Stimulated activated CD8-positive, alpha-beta memory T cell treated with anti-CD3 and anti-CD28 coated beads, Interleukin-15, amount 100 ng/mL, for 1 hour (primary cell): ENCODE results near the gene SDR42E2.
"Not testable (repeated sequence)": the region's sequence is repeated elsewhere in the genome, so short reads cannot be mapped to it uniquely, and the experiment has no call there.

ENCODE experiments used
- DNase-seq: peaks from one replicate; pipeline ENCODE4 v3.0.0-alpha.2; 2020; ENCODE audit warnings: low read depth

SDR42E2 gene

DNA sequence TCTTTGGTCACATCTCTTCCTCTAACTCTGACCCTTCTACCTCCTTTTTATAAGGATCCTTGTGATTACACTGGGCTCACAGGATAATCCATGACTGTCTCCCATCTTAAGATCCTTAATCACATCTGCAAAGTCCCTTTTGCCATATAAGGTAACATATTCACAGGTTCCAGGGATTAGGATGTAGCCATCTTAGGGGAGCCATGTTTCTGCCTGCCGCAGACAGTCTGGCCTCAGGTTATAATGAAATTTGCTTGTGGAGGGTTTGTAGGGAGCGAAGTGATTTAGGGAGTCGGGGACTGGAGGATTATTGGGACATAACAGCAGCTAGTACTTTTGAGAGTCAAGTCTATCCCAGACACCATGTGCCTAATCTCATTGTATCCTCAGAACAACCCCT lies 51.5 kb downstream of the SDR42E2 start:
- DNase-seq = no peak

DNA sequence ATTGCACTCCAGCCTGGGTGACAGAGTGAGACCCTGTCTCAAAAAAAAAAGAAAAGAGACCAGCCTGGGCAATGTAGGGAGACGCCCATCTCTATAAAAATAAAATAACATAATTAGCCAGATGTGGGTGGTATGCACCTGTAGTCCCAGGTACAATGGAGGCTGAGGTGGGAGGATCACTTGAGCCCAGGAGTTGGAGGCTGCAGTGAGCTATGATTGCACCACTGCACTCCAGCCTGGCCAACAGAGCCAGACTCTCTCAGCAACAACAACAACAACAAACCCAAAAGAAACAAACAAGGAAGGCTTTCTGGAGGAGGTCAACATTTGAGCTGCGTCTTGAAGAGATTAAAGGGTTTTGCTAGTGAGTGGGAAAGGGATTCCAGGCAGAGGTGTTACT lies 52.1 kb downstream of the SDR42E2 start:
- no peak for DNase-seq

- DNase-seq = no peak
Measured at GRCh38 chr16:22214889-22215288, 52.6 kb downstream of the SDR42E2 start.

DNA sequence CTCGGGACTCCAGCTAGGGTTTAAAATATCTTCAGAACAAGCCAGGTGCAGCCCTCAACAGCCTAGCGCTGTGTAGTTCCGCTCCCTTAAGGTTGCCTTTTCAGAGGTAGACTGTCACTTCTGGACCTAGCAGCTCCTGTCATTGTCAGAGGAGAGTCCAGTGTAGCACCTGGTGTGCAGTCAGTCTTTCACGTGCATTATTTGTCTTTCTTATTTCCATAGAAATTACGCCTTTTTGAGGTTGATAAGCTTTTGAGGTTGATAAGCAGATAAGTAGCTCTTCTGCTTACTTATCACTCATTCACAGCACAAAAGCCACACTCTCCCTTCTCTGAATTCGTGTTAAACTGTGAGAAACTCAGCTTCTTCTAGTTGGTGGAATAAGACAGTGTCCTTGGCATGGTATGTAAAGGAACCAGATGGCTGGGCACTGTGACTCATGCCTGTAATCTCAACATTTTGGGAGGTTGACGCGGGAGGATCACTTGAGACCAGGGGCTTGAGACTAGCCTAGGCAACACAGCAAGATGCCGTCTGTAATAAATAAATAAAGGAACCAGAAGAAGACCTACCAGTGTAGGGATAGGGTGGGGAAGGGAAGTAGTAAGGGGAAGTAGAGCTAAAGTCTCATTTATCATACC lies 54.0 kb downstream of the SDR42E2 start:
- DNase-seq = no peak

- not testable (repeated sequence) for DNase-seq
Measured at GRCh38 chr16:22216832-22217225, 54.5 kb downstream of the SDR42E2 start.

DNA sequence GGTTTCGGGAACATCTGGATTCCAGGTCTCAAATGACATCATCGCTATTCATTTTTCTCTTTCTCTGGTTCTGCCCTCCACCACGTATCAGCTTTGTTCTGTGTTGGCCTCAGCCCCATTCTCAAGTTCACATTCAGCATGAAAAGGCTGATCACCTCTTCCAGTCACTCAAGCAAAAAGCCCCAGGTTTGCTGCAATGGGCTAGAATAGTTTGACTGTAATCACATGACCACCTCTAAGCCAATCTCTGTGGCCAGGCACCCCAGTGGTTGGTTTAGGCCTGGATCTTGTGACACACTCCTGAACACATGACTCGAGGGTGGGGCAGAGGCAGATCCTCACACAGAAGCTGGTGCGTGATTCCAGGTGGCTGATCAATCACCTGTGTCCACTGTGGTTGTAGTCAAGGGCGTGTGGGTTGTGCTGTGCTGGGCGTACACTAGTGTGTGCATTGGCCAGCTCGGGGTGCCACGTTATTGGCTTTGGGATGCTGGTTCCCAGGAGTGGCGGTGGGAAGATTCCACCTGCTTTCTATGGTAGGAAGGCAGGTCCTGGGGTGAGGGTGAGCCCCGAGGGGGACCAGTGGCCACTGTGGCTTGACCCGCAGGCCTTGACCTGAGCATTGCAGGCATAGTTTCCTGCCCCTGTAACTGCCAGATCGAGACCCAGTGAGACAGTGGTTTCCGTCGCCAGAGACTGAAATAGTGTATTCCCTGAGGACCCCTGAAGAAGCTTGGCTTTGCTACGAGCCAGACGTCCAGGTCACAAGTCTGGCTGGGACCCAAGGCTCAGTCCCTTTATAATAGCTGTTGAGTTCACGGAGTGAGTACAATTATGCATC lies 55.8 kb downstream of the SDR42E2 start:
- DNase-seq = no peak

GRCh38 chr16:22219389-22220068 lies 57.2 kb downstream of the SDR42E2 start:
- no peak for DNase-seq

- no peak for DNase-seq
Measured at GRCh38 chr16:22220069-22220440, 57.7 kb downstream of the SDR42E2 start.

DNA sequence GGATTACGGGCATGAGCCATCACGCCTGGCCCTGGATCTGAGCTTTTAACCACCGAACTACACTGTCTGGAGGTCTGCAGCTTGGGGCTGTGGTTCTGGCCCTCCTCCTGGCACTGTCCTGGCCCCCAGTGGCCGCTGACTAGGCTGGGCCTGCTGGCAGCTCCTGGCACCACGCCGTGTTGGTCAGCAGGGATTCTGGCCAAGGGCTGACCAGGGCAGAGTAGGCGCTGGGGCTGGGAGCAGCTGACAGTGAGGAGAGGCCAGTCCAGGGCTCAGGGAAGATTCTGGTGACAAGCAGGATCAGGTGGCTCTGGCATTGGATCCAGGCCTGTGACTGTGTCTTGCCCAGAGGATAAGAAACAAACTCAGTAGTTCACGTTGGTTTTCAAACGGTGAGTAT lies 58.4 kb downstream of the SDR42E2 start:
- DNase-seq = no peak

- DNase-seq = no peak
Measured at GRCh38 chr16:22222006-22222405, 59.7 kb downstream of the SDR42E2 start.

DNA sequence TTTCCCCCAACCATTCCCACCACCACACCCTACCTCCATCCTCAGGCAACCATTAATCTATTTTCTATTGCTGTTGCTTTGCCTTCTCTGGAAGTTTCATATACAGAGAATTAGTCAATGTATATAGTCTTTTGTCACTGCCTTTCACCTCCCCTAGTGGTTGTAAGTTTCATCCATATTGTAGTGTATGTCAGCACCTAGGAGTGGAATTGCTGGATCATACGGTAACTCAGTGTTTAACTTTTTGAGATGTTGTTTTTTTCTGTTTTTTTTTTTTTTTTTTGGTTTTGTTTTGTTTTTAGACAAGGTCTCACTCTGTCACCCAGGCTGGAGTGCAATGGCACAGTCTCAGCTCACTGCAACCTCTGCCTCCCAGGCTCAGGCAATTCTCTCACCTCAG lies 60.7 kb downstream of the SDR42E2 start:
- no peak for DNase-seq

- DNase-seq = no peak
Measured at GRCh38 chr16:22225060-22225459, 62.8 kb downstream of the SDR42E2 start.

DNA sequence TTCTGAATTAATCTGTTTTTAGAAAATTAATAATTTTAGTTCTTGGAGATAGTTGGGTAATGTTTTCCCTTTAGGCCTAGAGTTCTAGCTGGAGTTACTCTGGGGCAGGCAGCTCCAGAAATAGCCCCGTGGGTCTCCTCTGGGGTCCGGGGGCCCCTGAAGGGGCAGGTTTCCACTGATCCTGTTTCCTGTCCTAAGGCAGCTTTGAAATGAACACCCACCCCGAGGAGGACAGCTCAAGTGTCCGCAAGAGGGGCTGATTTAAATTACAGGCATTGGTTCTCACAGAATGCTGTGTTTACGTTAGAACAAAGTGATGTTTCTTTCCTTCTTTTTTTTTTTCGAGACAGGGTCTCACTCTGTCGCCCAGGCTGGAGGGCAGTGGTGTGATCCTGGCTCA lies 67.6 kb downstream of the SDR42E2 start:
- DNase-seq = no peak

DNA sequence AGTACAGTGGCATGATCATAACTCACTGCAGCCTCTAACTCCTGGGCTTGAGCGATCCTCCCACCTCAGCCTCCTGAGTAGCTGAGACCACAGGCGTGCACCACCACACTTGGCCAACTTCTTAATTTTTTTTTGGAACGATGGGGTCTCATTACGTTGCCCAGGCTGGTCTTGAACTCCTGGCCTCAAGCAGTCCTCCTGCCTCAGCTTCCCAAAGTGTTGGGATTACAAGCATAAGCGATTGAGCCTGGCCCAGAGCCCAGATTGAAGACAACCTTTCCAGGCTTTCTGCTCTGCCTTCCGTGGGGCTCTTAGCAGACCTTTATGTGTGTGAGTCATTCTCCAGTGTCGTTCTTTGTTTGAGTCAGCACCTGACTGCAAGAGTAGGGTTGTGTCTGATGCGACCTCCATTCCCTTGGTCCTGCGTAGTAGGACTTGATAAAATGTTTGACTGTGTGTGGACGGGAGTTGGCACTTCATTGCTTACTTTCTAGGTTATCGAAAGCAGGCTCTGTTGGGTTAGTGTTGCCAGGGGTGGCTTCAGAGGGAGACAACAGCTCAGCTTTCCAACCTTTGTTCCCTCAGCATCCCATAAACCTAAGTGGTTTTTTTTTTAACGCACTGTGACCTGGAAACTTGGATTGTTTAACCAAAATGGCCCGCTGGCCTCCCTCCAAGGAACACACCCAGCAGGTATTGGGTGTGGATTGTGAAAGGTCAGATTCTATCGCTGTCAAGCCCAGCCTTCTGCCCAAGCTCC lies 70.2 kb downstream of the SDR42E2 start:
- DNase-seq = no peak

GRCh38 chr16:22233037-22233372 lies 70.7 kb downstream of the SDR42E2 start:
- DNase-seq = no peak

DNA sequence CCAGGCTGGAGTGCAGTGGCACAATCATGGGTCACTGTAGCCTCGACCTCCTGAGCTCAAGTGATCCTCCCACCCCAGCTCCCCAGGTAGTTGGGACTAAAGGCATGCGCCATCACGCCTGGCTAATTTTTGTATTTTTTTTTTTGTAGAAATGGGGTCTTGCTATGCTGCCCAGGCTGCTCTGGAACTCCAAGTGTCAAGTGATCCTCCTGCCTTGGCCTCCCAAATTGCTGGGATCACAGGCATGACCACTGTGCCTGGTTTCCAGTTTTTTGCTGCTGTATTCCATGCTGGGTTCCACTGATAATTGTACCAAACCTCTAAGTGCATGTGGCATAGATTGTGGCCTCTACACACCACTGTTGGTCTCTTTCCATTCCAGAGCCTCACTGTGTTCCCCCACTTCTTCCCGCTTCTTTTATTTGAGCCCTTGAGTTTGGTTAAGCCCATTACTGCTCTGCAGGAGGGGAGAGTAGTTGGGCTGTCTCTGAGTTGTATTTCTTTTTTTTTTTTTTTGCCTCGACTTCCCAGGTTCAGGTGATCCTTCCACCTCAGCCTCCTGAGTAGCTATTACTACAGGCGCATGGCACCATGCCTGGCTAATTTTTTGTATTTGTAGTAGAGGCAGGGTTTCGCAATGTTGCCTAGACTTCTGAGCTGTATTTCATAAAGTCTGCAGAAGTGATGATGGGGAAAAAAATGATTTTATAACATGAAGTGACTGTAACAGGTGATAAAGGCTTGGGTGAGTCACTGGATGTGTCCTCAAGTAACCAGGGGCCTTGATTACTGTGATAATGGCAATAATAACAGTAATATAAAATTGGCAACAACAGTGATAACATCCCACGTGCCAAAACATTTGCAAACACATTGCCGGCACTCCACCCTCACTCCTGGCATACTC lies 73.8 kb downstream of the SDR42E2 start:
- DNase-seq = no peak

DNA sequence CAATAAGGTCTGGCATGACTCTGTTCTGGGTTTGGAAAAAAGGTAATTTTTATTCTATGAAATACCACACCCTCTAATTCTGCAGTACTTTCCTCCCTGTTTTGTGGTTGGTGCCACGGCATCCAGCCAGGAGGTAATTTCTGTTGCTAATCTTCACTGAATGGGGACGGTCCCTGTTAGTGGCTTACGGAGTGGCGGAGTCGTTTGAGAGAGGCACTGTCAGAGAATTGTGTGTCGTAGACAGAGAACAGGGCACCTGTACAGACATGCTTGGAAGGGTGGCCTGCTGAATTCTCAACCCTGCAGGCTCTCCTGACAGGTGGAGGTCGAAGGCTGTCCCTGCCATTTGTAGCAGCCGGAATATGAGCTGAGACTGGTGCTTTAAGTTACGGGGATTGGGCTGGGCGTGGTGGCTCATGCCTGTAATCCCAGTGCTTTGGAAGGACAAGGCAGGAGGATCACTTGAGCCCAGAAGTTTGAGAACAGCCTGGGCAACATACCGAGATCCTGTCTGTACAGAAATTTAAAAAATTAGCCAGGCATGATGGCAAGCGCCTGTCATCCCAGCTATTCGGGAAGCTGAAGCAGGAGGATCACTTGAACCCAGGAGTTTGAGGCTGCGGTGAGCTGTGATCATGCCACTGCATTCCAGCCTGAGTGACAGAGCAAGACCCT lies 77.0 kb downstream of the SDR42E2 start:
- no peak for DNase-seq

GRCh38 chr16:22240023-22240710 lies 77.9 kb downstream of the SDR42E2 start:
- no peak for DNase-seq
